Measurements from ENCODE around the gene IL27RA.
A peak's percentile ranks its signal among the peaks of the same experiment; 100 is the strongest.

The IL27RA gene

DNA sequence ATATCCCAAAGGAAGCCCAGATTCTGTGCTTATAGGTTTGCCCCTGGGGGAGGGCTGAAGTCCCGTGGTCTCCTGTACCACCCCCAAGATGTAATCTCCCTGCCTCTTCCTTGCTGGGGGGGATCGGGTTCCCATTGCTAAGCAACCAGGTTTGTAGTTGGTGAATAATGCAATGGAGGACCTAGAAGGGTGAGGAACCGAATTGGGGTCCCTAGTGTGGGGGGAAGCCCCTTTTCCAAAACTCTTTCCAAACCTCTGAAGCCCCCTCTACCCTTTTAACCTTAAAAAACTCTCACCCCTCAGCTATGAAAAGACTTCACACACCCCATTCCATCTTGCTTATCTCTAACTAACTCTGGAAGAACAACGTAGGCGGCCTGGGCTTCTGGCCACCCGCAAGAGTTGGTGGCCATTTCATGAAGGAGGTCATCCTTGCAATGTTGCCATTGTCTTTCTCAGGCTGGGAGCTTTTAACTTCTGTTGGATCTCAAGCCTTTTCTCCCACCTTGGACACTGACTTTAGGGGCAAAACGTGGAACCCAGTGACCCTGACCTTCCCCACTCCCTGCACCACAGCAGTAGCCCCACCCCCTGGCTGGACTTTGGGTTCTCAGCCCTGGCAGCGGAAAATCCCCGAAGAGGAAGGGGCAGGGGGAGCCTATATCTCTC is 29.7 kb downstream of the IL27RA start:
- no peak for DNase-seq

DNA sequence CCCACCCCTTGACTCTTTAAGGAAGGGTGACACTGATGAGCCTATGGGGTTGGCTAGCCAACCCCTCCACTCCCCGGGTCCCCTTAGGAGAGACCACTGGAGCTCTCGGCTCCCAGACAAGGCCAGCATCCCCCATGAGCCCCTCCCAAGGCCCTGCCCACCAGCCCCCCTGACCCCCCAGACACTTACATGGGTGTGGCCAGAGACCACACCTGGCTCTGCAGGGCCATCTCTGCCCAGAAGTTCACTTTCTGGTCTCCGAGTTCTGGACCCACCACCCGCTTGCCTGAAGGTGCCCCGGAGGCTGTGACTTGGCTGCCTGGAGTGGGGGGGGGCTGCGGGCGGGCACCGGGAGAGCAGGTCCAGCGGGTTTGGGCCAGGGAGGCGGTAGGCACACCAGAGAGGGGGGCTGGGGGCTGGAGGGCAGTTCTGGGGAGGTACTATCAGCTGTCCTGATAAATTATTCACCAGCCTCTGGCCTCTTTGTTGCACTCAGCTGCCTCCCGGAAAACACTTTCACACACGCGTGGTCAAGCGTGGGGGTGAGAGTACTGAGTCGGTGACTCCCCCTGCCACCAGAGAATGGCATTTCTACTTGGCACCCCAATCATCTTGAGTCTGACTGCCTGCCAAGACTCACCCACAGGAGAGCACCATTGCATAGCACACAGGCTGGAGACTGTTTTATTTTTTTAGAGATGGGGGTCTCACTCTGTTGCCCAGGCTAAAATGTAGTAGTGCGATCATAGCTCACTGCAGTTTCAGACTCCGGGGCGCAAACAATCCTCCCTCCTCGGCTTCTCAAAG is 30.4 kb downstream of the IL27RA start, which contains the start of gene PALM3:
Gene PALM3 (minus strand): TSS at position 326 of the 807 bp plus-strand sequence. CDS start 96 bp downstream, at position 230.
- no peak for DNase-seq

DNA sequence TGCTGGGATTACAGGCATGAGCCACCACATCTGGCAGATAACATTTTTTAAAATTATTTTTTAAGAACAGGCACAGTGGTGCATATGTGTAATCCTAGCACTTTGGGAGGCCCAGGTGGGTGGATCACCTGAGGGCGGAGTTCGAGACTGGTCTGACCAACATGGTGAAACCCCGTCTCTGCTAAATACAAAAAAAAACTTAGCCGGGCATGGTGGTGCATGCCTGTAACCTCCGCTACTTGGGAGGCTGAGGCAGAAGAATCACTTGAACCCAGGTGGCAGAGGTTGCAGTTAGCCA is 30.9 kb downstream of the IL27RA start:
- no peak for DNase-seq

GRCh38 chr19:14063105-14063504 is 31.5 kb downstream of the IL27RA start:
- DNase-seq: peak; percentile 30

GRCh38 chr19:14066134-14066533 is 34.6 kb downstream of the IL27RA start:
- no peak for DNase-seq

DNA sequence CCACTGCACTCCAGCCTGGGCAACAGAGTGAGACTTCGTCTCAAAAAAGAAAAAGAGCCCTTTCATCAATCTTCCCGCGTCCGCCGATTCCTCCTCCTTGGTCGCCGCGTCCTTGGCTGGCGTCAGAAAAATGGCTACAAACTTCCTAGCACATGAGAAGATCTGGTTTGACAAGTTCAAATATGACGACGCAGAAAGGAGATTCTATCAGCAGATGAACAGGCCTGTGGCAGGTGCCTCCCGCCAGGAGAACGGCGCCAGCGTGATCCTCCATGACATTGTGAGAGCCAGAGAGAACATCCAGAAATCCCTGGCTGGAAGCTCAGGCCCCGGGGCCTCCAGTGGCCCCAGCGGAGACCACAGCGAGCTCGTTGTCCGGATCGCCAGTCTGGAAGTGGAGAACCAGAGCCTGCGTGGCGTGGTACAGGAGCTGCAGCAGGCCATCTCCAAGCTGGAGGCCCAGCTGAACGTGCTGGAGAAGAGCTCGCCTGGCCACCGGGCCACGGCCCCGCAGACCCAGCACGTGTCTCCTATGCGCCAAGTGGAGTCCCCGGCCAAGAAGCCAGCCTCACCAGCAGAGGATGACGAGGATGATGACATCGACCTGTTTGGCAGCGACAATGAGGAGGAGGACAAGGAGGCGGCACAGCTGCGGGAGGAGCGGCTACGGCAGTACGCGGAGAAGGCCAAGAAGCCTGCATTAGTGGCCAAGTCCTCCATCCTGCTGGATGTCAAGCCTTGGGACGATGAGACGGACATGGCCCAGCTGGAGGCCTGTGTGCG is 38.9 kb downstream of the IL27RA start:
- no peak for DNase-seq

- no peak for DNase-seq
These were observed 41.1 kb downstream of the IL27RA start, which contains the start of gene MISP3 for GRCh38 chr19:14072535-14073260. TSS of gene MISP3 (plus strand) at chr19:14072786. CDS start at chr19:14073310, 524 bp downstream.

GRCh38 chr19:14073261-14073924 is 41.8 kb downstream of the IL27RA start:
- peak; percentile 80 for DNase-seq

DNA sequence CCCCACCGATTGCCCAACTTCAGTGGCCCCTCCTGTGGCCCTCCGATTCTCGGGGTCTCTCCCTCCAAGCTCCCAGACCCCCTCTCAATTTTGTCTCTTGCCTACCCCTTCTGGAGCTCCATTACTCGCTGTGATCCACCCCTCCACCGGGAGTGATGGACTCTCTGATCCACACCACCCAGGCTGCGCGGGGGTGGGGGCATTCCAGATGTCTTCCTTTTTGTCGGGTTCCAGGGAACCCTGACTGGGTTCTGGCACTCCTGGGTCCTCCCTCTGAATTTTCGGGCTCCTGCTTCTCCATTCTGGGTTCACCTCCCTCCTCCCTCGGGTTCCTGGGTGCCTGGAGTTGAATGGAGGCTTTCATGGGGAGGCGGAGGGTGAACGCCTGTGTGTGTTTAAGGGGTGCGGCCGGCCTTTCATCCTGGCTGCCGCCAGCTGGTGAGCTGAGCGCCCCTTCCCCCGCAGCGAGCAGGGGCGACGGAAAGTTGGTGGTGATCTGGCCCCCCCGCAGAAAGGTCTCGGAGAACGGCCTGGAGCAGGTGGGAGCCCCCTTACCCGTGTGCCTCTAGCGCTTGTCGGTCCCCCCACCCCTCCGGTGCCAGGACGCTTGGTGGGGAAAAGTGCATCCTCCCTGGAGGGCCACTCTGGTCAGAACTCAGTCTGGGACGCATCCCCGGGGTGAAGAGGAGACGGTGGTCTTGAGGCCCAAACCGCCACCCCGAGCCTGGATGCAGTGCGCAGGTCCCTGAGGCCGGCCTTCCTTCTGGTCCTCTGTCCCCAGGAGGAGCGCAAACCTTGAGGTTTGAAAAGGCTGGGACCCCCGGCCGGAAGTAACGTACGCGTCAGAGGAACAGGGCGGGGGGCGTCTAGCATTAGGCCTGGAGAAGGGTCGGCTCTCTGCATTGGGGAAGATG is 42.6 kb downstream of the IL27RA start:
- no peak for DNase-seq

DNA sequence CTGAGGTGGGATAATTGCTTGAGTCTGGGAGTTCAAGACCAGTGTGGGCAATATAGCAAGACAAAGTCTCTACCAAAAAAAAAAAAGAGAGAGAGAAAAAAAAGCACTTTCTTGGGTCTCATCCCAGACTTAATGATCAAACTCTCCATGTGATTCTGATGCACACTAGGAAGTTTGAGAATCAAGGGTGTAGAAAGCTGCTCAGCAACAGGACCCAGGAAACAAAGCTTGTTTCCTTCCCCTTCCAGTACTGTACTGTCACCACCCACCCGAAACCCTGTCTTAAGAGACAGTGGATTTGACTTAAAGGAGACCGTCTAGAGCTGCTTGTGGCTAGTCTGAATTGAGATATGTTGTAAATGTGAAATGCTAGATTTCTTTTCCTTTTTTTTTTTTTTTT is 46.8 kb downstream of the IL27RA start:
- peak; percentile 93 for DNase-seq

GRCh38 chr19:14080887-14081796 is 49.6 kb downstream of the IL27RA start:
- DNase-seq: peak; percentile 100

DNA sequence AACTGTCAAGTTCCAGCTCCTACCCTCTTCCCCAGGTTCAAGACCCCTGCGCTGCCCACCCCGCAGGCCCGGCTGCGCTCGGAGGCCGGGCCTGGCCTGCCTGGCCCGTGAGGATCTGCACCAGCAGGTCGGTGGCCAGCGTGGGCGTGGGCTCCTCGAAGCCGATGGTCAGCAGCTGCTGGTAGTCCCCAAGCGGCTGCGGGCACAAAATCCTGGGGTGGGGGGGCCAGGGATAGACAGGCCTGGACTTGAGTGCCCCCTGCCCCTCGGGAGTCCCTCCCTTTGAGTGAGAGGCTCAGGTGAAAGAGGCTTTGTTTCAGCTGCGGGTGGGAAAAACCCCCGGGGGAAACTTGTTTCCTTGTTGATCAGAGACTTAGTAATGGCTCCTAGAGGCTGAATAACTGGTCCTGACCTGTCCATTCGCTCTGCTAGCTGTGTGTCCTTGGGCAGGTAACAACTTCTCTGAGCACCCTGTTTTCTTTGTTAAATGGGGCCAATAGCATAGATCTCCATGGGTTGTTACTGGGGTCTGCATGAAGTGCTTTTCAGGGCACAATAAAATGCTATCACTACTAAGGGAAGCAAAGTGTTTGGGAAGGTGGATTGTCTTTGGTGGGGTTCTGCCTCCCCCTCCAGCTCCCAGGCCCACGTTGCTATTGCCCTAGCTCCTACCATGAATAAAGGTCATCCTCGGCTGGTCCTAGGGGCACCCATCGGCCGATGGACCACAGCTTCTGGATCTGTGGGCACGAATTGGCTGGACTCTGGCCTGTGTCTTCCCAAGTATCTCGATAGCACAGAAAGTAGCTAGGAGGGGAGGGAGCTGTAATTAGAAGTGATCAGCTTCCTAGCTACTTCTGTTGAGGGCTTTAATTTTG is 50.5 kb downstream of the IL27RA start:
- peak; percentile 53 for DNase-seq

DNA sequence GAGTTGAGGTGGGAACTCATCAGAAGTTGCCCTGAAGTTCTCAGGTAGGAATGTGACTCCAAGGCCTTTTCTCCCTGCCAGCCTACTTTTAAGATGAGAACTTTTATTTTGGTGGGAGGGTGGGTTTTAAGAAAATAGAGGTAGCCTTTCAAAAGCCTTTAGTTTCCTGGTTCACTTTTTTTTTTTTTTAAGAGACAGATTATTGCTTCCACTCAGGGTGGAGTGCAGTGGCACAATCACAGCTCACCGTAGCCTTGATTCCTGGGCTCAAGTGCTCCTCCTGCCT is 51.1 kb downstream of the IL27RA start:
- no peak for DNase-seq

GRCh38 chr19:14085309-14085995 is 53.9 kb downstream of the IL27RA start, which contains the start of gene C19orf67:
TSS of gene C19orf67 (minus strand) at chr19:14085783. CDS start at chr19:14085627, 156 bp downstream.
- no peak for DNase-seq

- DNase-seq: no peak
These were observed 54.5 kb downstream of the IL27RA start for GRCh38 chr19:14086098-14086497.

DNA sequence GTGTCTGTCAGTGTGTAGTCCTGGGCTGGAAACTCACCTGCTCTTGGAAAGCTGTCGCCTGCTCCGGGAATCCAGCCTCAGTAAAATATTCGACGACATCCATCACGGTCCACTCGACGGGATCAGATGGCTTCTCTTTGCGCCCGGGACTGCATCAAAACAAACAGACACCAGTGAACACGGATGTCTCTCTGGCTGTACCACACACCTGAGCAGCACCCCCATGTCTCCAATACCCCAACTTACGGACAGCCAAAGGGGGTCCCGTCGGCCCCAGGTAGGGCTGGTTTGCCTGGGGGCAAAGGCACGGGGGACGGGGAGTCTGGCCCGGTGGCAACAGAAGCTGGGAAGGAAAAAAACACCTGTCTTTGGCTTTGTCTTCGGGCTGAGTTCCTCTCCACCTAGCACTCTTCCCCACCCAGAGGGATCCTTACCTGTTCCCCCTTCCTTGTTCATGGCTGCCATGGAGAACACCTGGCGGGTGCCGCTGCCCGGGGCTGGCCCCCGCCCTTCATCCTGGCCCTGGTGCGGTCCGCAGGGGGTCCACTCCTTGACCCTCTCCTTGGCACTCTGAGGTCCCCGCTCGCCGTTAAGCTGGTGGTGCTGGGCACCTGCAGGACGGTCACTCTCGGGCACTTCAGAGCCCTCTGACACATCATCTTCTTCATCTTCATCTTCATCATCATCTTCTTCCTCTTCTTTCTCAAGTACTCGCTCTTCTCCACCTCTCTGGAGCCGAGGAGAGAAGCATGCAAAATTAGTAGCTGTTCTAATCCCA is 57.3 kb downstream of the IL27RA start:
- no peak for DNase-seq

- DNase-seq: no peak
These were observed 57.8 kb downstream of the IL27RA start for GRCh38 chr19:14089412-14089661.
